Caco-2 (cell line): ENCODE results near the gene MTMR4. TPM values are rescaled to one million over a fixed set of nuclear protein-coding genes. Genes with fewer than 3 reads are reported as not detected.
"Not testable (repeated sequence)": the region's sequence is repeated elsewhere in the genome, so short reads cannot be mapped to it uniquely, and the experiment has no call there.

Source experiments
- BruUV-seq: library from RNA; stranded (reverse); fragments of 400-500 nt; replicated peaks from 2 replicates; lab custom pipeline; 2021; lab: Mats Ljungman, UMichigan
- CTCF ChIA-PET: fragments of 300-600 bp; sonication (Branson Sonifier 250); formaldehyde crosslinking; loops from one replicate; lab custom pipeline; 2022; ENCODE audit warnings: antibody characterized with exemption; lab: Charles Lee
- POLR2A ChIA-PET: fragments of 300-600 bp; sonication (Branson Sonifier 250); formaldehyde crosslinking; loops from one replicate; lab custom pipeline; 2022; ENCODE audit warnings: antibody characterized with exemption; lab: Charles Lee
- DNase-seq, 2 experiments: peaks; one replicate each; pipeline versions ENCODE4 v3.0.0 to v3.0.0-alpha.2; 2020 to 2022
- H3K27me3 ChIP-seq: replicated peaks from 2 replicates; pipeline ENCODE4 v1.6.0; 2011; ENCODE audit warnings: low read length; ENCODE audit not compliant: control insufficient read depth, insufficient read depth
- H3K36me3 ChIP-seq: 2 replicates; pipeline ENCODE4 v1.5.1; 2011; ENCODE audit warnings: low read length; ENCODE audit not compliant: control insufficient read depth, insufficient read depth
- H3K4me1 ChIP-seq: fragments of 250-450 bp; sonication (Bioruptor Pico); 2 replicates; pipeline ENCODE4 v1.5.1; 2020; ENCODE audit warnings: mild to moderate bottlenecking
- H3K4me3 ChIP-seq: 2 replicates; pipeline ENCODE4 v1.5.1; 2011; ENCODE audit warnings: low read depth, mild to moderate bottlenecking, control low read depth, low read length
- H3K9me3 ChIP-seq: fragments of 250-450 bp; sonication (Bioruptor Pico); 2 replicates; pipeline ENCODE4 v1.5.1; 2020; ENCODE audit warnings: mild to moderate bottlenecking, moderate library complexity
- H3K27ac Mint-ChIP-seq: one replicate; pipeline ENCODE4 v1.8.0; 2022; ENCODE audit warnings: mixed read lengths; ENCODE audit not compliant: unreplicated experiment
- H3K27me3 Mint-ChIP-seq: one replicate; pipeline ENCODE4 v1.8.0; 2022; ENCODE audit warnings: mixed read lengths; ENCODE audit not compliant: insufficient read depth, unreplicated experiment
- H3K36me3 Mint-ChIP-seq: one replicate; pipeline ENCODE4 v1.8.0; 2022; ENCODE audit warnings: mild to moderate bottlenecking, mixed read lengths; ENCODE audit not compliant: insufficient read depth, unreplicated experiment
- H3K4me1 Mint-ChIP-seq: one replicate; pipeline ENCODE4 v1.8.0; 2022; ENCODE audit warnings: low read depth, mixed read lengths; ENCODE audit not compliant: unreplicated experiment
- H3K4me3 Mint-ChIP-seq: one replicate; pipeline ENCODE4 v1.8.0; 2022; ENCODE audit warnings: mild to moderate bottlenecking, moderate library complexity, mixed read lengths; ENCODE audit not compliant: unreplicated experiment
- H3K9me3 Mint-ChIP-seq: one replicate; pipeline ENCODE4 v1.8.0; 2022; ENCODE audit warnings: mixed read lengths; ENCODE audit not compliant: unreplicated experiment
- intact Hi-C: fragments of 100-400 bp; cut with micrococcal nuclease; formaldehyde crosslinking; loops from one replicate; pipeline ENCODE4 v1.10.0; 2022; ENCODE audit not compliant: unreplicated experiment
- total RNA-seq: library from RNA; stranded (reverse); gene quantifications from 2 replicates; pipeline ENCODE4 v1.2.3, GENCODE V29; 2022
- TF ChIP-seq, protein P1 (sequence below), 2 experiments: fragments of 200-600 bp in 1 of 2; IDR thresholded peaks; 1 replicate in 1 of 2; 2 replicates in 1 of 2; pipeline versions ENCODE4 v1.5.1 to v1.8.0; 2011 to 2022; ENCODE audit warnings: antibody characterized with exemption in 1 of 2, control low read depth in 1 of 2, inconsistent platforms in 1 of 2, low read depth in 1 of 2, low read length in 1 of 2, mild to moderate bottlenecking in 1 of 2, moderate library complexity in 1 of 2; ENCODE audit not compliant: insufficient read depth in 1 of 2, severe bottlenecking in 1 of 2, unreplicated experiment in 1 of 2

The MTMR4 gene
- total RNA-seq, 1 experiment from 2014 or later = 62.6 TPM

DNA sequence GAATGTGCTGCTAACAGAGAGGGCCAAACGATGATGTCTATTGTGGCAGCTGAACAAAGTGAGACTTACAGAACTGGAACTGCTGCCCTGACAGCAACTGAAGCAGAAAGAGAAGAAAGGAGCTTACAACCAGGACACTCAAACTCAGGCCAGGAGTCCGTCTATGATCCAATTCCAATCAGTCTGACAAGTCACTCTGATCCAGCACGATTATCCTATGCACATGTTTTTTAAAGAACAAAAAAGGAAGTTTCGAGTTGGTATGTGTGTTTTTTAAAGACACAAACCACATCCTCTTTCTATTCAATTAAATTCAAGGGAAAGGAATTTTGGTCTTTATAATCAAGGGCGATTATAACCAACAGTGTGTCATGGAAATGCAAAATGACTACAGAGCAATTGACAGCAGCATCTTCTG is 42.4 kb upstream of the MTMR4 start:
- H3K27me3 Mint-ChIP-seq = peaks cover 13% of the 10 kb centered on the region
- BruUV-seq = no TSS peak
- CTCF ChIA-PET = no interaction called here
- H3K4me1 Mint-ChIP-seq = no peaks in the 10 kb centered on the region
- Histone ChIP-seq H3K4me3 (no peak overlapping the region), H3K27me3 (no peaks in the 10 kb centered on the region), H3K4me1 (no peaks in the 10 kb centered on the region), H3K36me3 (no peaks in the 10 kb centered on the region), H3K9me3 (no peaks in the 10 kb centered on the region)
- TF ChIP-seq, protein P1, sequence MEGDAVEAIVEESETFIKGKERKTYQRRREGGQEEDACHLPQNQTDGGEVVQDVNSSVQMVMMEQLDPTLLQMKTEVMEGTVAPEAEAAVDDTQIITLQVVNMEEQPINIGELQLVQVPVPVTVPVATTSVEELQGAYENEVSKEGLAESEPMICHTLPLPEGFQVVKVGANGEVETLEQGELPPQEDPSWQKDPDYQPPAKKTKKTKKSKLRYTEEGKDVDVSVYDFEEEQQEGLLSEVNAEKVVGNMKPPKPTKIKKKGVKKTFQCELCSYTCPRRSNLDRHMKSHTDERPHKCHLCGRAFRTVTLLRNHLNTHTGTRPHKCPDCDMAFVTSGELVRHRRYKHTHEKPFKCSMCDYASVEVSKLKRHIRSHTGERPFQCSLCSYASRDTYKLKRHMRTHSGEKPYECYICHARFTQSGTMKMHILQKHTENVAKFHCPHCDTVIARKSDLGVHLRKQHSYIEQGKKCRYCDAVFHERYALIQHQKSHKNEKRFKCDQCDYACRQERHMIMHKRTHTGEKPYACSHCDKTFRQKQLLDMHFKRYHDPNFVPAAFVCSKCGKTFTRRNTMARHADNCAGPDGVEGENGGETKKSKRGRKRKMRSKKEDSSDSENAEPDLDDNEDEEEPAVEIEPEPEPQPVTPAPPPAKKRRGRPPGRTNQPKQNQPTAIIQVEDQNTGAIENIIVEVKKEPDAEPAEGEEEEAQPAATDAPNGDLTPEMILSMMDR (IDR thresholded peaks at IDR 0.05; ENCODE audit: insufficient read depth in 1 of 2, low read depth in 1 of 2, low read length in 1 of 2, severe bottlenecking in 1 of 2, unreplicated experiment in 1 of 2) = no peak
- no peaks in the 10 kb centered on the region for H3K9me3 Mint-ChIP-seq
- no peak overlapping the region for H3K4me3 Mint-ChIP-seq
- no peak for DNase-seq
- H3K27ac Mint-ChIP-seq = no peak overlapping the region
- H3K36me3 Mint-ChIP-seq = no peaks in the 10 kb centered on the region
- intact Hi-C loops = no loop called here
- POLR2A ChIA-PET = no interaction called here

DNA sequence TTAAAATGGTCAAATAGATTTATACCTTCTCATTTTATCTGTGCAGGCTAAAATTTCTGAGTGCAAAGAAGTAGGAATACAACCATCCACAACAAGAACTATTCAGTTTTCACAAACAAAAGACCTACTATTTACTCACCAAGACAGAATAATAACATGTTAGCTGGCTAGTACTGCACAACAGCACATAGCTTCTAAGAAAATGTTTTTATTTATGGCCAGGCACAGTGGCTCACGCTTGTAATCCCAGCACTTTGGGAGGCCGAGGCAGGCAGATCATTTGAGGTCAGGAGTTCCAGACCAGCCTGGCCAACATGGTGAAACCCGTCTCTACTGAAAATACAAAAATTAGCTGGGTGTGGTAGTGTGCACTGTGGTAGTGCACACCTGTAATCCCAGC is 40.7 kb upstream of the MTMR4 start:
- H3K27me3 ChIP-seq, DNase-seq, H3K27ac Mint-ChIP-seq, H3K9me3 Mint-ChIP-seq, H3K4me1 Mint-ChIP-seq, H3K36me3 Mint-ChIP-seq, H3K9me3 ChIP-seq, H3K4me3 Mint-ChIP-seq, BruUV-seq, H3K36me3 ChIP-seq, CTCF ChIA-PET, intact Hi-C loops, POLR2A ChIA-PET, H3K4me3 ChIP-seq, H3K4me1 ChIP-seq: not testable (repeated sequence)
- H3K27me3 Mint-ChIP-seq = peaks cover 12% of the 10 kb centered on the region

DNA sequence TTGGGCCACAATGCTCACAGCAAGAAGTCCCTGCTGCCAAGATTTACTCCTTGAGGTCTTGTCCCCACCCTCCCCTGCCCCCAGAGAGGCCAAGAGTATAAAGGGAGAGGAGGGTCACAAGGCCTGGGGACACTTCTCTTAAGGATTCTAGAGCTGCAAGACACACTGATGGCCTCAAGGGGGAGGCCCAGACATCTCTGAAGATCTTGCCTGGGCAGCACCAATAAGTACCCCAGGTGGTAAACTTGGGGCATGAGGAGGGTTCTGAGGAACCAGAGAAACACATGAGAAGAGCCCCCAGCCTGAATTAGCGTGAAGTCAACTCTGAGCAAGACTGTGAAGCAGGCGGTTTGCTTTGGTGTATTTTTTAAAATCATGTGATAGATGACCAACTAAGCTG is 26.8 kb upstream of the MTMR4 start:
- no peaks in the 10 kb centered on the region for H3K27me3 ChIP-seq
- intact Hi-C loops = no loop called here
- H3K4me1 Mint-ChIP-seq = no peaks in the 10 kb centered on the region
- no TSS peak for BruUV-seq
- CTCF ChIA-PET = interaction anchor here (0.6 kb wide), 2 partner anchors 28 to 46 kb away, joined by 3 to 6 read pairs; no protein-coding TSS in a partner anchor
- TF ChIP-seq, protein P1 (IDR thresholded peaks at IDR 0.05; ENCODE audit: insufficient read depth in 1 of 2, low read depth in 1 of 2, low read length in 1 of 2, severe bottlenecking in 1 of 2, unreplicated experiment in 1 of 2) = peak; percentile 44 to 48
- H3K36me3 ChIP-seq = no peaks in the 10 kb centered on the region
- no peak for DNase-seq
- peaks cover 19% of the 10 kb centered on the region for H3K27me3 Mint-ChIP-seq
- H3K9me3 ChIP-seq = no peaks in the 10 kb centered on the region
- H3K36me3 Mint-ChIP-seq = no peaks in the 10 kb centered on the region
- no peak overlapping the region for H3K4me3 Mint-ChIP-seq
- H3K4me3 ChIP-seq = no peak overlapping the region
- H3K27ac Mint-ChIP-seq = no peak overlapping the region
- peaks cover 2% of the 10 kb centered on the region; the same call in 1 of the 2 replicates for H3K4me1 ChIP-seq
- POLR2A ChIA-PET = no interaction called here
- H3K9me3 Mint-ChIP-seq = no peaks in the 10 kb centered on the region

GRCh38 chr17:58539698-58540097 is 25.3 kb upstream of the MTMR4 start:
- intact Hi-C loops = no loop called here
- peaks cover 19% of the 10 kb centered on the region for H3K27me3 Mint-ChIP-seq
- Histone ChIP-seq H3K9me3 (no peaks in the 10 kb centered on the region), H3K4me3 (no peak overlapping the region), H3K27me3 (no peaks in the 10 kb centered on the region), H3K4me1 (peaks cover 17% of the 10 kb centered on the region), H3K36me3 (no peaks in the 10 kb centered on the region)
- no peak for DNase-seq
- ChIA-PET CTCF (no interaction called here), POLR2A (no interaction called here)
- no peaks in the 10 kb centered on the region for H3K36me3 Mint-ChIP-seq
- no TSS peak for BruUV-seq
- TF ChIP-seq, protein P1 (IDR thresholded peaks at IDR 0.05; ENCODE audit: insufficient read depth in 1 of 2, low read depth in 1 of 2, low read length in 1 of 2, severe bottlenecking in 1 of 2, unreplicated experiment in 1 of 2) = no peak
- peaks cover 11% of the 10 kb centered on the region for H3K4me1 Mint-ChIP-seq
- no peaks in the 10 kb centered on the region for H3K9me3 Mint-ChIP-seq
- H3K4me3 Mint-ChIP-seq = no peak overlapping the region
- no peak overlapping the region for H3K27ac Mint-ChIP-seq
